ENCODE data around the gene FLAD1.

FLAD1 gene

DNA sequence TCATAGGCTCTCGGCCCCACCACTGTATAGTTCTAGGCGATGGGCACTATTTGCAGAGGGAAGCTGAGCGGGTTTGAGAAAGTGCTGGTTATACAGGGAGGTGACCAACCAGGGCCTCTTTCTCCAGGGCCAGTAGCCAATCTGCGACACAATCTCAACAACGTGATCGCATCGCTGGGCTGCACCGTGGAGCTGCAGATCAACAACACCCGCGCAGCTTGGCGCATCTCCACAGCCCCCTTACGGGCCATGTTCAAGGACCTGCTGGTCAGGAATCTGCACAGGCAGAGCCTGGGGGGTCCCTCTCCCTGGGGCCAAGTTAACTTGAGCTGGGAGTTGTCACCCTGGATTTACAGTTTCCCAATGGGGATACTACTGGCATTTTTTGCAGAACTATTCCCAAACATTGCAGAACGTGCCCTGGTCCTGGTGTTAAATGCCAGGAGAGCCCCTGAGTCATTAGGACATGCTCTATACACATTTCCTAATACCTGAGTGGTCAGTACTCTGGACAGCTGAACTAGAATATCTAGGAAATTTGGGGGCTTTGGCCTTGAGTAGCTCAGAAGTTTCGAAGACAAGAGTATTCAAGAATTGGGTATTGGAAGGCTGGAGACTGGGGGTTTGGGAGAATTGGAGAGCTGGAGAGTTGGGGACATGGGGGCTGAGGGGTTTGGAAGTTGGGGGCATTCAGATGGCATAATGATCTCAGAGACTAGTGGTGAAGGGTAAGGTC is 57.4 kb downstream of the FLAD1 start:
- DNase-seq: no peak

Data from cortex of kidney (tissue), 1 donor.